ENCODE data around the gene EFS.
A peak's percentile ranks its signal among the peaks of the same experiment; 100 is the strongest.

The EFS gene

DNA sequence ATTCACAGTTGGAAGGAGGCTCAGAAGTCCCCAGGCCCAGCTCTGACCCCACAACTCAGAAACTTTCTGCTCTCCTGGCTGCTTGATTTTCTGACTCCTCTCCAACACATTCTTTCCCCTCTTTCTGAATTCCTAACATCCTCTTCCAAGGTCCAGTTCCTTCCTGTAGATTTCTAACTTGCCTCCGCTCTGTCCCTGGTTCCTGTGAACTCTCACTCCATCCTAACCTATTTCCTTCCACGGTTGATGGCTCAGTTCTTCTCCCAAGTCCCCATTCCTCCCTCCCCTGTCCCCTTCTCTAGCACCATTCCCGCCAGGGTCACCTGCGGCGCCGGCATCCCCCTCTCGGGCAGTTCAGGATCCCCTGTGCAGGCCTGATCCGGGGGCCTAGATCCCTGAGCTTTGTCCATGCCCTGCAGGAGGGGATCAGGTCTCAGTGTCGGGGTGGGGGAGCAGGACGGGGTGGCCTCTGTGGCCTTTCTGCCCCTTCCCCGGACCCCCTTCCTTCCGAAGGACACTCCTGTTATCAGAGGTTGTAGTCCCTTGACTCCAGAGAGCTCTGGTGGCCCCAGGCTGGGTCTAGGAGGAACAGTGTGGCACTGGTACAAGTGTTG is 6.3 kb downstream of the EFS start:
- no peak for DNase-seq (ENCODE audit: low read depth in 2 of 2)

DNA sequence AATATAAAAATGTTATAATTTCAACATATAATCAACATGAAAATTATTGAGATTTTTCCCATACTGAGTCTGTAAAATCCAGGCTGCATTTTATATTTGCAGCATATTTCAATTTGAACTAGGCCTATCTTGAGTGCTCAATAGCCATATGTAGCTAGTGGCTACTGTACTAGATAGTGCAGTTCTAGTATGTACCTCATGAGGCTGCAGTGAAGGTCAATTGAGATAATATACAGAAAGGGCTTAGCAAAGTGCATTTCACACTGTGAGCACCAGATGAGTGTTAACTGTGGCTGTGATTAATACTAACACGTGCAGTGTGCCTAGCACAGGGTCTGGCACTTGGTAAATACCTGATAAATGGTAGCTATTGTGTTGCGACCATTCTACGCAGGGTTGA is 6.9 kb downstream of the EFS start:
- DNase-seq (ENCODE audit: low read depth in 2 of 2), result no peak

DNA sequence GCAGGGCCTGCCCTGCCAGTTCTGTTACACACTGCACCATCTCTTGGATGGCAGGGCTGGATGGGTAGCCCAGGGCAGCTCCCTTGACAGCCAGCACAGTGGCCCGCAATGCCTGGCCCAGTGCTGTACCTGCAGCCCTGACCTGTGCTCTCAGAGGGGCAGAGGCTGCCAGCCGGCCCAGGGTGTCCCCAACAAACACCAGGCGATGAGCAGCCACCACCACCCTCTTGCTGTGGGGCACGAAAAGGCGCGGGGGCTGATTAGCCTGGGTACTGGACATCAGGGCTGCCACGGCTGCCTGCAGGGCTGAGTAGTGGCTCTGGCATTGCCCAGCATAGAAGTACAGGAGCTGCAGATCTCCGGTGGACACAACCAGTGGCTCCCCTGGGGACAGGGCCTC is 7.7 kb downstream of the EFS start:
- no peak for DNase-seq (ENCODE audit: low read depth in 2 of 2)

DNA sequence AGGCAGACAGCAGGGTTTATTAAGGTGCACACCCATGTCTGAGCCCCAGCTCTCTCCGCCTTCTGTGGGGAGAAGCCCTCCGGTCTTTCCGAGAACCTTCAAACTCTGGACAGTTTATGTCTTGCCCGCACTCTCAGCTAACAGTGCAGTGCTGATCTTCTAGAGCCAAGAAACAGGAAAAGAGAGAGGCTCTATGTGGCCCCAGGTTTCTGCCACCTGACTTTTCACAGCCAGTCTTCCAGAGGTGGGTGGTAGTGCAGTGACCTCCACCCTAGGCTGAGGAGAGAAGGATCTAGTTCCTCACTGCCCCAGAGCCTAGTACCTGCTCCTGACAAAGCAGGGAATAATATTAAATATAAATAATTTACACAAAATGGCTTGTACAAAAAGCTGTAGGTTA is 8.3 kb downstream of the EFS start:
- DNase-seq (ENCODE audit: low read depth in 2 of 2), result no peak

DNA sequence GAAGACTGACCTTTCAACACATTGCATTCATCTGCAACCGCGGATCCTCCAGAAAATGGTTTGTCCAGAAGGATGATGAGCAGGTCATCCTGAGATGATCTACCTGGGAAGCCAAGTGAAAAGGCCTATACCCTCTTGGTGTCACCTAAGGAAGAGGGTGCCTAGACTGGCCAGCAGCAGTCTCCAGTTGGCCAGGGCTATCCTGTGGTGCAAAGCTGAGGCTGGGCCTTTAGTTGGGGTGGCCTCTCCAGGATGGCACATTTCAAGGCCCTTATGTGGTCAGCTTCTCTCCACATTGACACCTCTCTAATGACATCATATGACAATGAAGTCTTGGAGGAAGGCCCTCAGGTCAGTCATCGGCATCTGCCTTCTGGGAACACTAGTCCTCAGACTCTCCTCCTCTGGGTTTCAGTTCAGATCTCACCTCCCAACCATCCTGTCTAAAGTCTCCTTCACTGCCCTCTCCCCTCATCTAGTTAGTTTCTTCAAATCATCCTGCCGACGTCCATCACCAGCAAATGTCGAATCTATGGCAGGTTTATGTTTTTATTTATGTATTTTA is 9.0 kb downstream of the EFS start:
- no peak for DNase-seq (ENCODE audit: low read depth in 2 of 2)

DNA sequence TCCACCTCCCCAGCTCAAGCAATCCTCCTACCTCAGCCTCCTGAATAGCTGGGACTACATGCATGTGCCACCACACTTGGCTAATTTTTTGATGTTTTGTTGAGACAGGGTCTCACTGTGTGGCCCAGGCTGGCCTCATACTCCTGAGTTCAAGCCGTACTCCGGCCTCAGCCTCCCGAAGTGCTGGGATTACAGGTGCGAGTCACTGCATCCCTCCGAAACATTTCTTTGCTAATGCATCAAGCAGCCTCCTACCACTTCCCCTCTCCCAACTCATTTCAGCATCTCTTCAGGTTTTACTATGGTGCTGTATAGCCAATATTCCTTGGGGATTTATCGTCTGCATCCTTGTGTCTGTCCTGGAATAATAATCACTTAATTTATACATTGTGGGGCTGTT is 10.0 kb downstream of the EFS start:
- no peak for DNase-seq (ENCODE audit: low read depth in 2 of 2)

DNA sequence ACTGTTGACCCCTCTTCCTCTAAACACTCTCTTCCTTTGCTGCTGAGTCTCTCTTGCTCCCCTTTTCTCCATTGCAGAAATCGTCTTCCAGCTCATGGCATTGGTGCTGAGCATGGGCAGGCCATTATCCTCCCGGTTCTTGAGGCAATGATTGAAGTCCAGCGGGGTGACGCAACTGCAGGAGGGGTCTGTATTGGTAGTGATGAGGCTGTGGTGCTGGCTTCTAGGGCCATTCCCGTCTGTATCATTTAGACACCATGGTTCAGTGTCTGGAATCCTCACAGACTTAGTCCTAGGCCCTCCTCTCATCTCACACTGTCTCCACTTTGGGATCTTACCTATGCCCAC is 11.6 kb downstream of the EFS start:
- DNase-seq (ENCODE audit: low read depth in 2 of 2), result no peak

DNA sequence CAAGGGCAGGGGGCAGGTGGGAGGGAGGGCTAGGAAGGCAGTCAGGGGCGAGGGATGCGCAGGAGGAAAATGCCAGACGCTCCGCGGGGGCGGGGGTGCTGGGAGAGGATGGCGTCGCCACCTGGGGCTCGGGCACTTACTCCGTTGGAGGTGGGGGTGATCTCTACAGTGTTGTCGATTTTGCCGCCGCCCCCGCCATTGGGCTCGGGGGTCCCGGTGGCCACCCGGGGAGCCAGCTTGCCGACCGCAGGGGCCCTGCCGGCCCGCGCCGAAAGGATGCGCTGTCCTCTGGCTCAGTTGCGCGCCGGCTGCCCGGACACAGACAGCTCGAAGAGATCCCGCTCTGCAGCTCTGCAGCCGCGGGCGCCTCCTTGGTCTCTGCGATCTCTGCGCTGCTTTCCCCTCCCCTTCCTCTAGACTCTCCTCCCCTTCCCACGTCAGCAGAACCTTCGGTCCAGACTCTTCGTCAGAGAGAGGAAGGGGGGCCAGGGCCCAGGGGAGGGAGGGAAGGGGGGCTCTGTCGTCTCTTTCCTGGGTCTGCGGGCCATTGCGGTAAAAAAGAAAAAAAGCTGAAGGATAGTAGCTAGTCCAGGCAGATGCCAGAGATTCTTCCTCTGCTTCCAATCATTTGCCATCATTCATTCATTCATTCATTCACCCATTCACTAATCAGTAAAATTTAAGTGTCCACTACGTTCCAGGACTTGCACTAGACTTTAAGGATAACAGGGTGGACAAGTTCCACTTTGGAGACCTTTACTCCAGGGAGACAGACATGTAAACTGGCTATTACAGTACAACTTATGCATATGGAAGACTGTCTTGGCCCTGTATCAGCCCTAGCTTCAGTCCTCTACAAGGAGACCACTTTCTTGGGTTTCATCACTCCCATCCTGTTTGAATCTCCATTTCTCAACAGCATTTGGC is 12.2 kb downstream of the EFS start, which contains the start of gene SLC22A17:
TSS of gene SLC22A17 (minus strand) at position 382 of the 927 bp plus-strand sequence.
- DNase-seq (ENCODE audit: low read depth in 2 of 2), result peak; percentile 82 to 84

DNA sequence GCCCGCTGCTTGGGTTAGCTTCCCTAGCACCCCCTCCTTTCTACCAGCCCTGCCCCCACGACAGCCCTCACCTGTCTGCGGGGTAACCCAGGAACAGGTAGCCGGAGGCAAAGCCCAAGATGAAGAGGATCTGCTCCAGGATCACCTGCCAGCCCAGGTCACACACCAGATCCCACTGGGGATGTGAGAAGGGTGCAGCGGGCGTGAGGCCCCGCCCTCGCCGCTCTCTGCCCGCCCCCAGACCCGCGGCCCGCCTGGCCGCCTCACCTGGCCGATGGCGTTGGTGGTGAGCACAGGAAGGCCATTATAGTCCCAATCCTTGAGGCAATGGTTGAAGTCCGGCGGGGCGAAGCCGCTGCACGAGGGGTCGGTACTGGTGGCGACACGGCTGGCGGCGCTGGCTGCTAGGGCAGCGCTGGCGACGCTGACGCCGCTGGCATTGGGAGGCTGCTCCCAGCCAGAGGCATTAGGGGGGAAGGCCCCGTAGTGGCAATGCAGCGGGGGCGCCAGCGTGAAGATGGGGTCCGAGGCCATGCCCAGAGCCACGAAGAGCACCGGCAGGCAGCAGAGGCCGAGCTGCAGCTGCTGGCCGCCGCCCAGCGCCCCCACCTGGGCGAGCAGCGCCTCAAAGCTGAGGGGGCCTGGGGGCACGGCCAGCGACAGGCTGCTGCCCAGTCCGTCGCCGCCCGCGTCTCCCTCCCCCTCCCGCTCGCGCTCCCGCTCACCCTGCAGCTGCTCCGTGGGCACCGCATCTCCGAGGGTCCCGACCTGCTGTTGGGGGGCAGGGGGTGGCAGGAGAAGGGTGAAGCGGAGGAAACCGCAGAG is 13.1 kb downstream of the EFS start:
- no peak for DNase-seq (ENCODE audit: low read depth in 2 of 2)

DNA sequence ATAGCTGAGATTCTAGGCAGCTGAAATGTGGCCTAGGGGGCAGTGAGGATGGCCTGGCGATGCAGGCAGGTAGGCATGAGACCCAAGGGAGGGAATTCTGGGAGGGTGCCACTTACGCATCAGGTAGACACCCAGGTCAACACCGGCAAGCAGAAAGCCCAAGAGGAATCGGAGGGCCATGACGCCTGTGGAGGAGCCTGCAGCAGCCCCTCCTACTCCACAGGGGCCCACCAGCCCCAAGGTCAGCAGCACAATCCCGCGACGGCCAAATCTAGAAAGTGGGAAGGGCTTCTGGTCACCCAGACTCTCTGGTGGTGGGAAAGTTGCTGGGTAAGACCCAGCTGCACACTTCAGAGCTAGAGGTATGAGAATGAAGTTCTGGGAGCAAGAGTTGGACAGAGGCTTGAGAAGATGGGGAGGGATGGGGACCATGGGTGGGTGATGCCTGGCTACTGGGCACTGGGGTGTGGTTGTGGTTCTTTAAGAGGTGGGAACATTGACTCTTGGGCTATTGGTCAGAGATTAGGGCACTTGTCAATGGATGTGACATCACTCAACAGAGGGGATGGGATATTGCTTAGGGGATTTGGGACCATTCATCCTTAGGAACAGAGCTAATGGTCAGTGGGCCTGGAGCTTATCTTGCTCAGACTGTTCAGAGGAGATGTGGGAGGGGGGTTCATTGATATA is 15.7 kb downstream of the EFS start:
- DNase-seq (ENCODE audit: low read depth in 2 of 2), result no peak

DNA sequence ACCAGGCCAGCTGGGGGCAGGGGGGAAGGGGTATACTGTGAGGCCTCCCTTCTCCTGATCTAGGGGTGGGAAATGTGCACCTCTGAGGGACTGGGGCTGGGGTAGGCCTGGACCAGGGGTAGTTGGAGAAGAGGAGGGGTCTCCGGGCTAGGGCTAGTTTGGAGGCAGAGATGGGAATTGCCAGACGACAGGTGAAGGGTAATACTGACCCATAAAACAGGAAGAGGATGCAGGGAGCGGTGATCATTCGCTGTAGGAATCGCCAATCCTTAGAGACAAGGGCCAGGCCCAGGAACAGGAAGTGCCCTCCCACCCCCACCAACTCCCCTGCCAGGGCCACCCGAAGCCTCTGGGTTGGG is 16.7 kb downstream of the EFS start:
- DNase-seq (ENCODE audit: low read depth in 2 of 2), result no peak

DNA sequence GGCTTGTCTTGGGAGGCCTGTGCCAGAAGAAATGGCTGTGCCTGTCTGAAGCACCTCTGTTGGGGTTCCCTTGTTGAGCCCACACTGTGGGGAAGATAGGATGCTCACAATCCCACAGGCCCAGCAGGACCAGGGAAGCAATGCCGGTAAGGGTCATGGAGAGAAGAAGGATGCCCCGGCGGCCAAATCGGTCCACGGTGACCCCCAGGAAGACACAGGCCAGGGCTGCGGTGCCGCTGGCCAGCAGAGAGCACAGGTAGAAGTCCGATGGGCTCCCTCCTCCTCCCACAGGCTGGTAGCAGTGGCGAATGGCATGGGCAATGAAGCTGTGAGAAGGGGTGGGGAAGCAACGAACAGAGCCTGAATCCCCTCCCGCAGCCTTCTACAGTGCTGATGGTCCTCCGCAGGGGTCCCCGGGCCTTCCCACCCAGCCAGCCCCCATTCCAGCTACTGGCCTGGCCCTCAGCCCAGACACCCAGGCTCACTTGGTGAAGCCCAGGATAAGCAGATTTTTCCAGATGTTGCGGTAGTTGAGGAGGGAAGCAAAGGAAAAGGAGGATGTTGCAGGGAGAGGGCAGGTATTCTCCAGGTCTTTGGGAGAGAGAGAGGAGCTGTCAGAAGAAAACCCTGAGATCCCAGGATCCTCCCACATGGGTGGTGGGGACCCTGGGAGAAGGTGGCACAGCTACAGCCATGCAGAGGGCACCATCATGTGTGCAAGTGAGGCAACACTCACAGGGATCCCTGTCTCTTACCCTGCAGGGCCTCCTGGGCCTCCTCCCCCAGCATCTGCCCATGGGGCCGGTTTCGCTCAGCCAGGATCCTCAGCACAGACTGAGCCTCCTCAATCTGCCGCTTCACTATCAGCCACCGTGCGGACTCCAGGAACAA is 17.3 kb downstream of the EFS start:
- no peak for DNase-seq (ENCODE audit: low read depth in 2 of 2)

DNA sequence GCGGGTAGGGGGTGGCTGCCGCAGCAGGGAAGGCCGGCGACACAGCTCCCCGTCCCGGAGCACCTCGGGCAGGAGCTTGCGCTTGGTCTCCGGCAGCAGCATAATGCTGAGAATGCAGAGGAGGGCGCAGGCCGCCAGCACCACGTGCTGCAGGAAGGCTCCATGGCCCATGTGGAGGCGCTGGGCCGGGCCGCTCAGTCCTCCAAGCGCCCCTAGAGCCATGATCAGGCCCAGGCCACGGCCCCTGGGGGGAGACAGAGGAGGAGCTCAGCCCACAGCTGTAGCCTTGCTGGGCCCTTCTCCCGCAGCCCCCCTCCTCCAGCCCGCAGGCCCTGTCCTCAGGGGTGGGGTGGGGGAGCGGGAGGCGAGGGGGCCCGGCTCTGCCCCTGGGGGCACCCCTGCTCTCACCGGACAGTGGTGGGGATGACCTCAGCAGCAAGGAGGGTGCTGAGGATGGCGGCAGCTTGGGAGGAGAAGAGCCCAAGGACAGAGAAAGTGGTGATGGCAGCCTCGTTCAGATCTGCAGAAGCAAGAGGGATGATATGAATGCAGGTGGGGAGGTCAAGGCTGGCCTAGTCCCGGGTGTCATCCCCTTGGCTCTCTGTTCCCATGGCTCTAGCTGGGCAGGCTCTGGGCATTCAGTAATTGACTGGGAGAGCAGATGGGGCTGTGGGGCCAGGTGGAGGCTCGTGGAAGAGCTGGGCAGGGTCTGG is 18.1 kb downstream of the EFS start:
- DNase-seq (ENCODE audit: low read depth in 2 of 2), result no peak

DNA sequence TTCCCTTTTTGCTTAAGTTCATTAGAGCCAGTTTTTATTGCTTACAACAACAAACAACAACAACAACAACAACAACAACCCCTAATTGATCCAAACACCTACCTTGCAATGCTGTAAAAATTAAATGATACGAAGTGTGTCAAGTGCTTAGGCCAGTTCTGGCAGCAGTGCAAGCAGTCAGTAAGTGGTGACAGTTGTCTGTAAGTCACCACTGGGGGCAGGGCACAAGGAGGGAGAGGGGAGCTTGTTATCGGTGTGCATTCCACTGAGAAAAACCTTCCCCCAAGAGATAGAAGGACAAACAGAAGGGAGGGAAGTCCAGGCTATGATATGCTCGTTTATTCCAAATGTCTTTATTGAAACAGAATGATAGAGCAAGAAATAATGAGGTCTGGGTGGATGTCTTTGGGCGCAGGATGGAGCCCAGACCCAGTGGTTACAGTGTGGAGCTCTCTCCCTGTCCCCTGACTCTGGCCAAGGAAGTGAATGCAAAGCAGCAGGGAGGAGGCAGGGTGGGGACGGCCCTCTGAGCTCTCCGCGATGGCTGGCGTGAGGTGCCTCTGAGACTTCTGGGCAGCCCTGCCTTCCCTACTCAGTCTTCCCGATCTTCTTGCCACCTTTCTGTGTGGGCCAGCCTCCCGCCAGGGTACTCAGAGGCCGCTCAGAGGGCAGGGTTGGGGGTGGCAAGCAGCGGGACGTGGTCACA is 18.8 kb downstream of the EFS start:
- DNase-seq (ENCODE audit: low read depth in 2 of 2), result no peak

DNA sequence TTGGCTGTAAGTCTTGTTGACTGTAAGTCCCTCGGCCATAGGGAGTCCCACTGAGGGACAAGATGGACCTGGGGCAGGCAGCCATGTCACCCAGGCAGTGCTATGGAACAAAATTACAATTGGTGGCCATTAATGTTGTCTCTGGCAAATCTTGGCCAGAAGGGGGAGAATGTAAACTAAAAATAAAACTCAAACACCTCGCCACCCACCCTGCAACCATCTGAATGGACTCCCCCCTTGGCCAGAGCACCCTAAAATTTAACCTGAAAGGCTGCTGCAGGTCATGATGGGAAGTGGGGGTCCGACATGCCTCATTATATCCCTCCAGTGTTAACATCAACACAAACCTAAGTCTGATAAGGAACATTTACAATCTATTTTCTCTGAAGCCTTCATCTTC is 20.5 kb downstream of the EFS start:
- DNase-seq (ENCODE audit: low read depth in 2 of 2), result no peak

DNA sequence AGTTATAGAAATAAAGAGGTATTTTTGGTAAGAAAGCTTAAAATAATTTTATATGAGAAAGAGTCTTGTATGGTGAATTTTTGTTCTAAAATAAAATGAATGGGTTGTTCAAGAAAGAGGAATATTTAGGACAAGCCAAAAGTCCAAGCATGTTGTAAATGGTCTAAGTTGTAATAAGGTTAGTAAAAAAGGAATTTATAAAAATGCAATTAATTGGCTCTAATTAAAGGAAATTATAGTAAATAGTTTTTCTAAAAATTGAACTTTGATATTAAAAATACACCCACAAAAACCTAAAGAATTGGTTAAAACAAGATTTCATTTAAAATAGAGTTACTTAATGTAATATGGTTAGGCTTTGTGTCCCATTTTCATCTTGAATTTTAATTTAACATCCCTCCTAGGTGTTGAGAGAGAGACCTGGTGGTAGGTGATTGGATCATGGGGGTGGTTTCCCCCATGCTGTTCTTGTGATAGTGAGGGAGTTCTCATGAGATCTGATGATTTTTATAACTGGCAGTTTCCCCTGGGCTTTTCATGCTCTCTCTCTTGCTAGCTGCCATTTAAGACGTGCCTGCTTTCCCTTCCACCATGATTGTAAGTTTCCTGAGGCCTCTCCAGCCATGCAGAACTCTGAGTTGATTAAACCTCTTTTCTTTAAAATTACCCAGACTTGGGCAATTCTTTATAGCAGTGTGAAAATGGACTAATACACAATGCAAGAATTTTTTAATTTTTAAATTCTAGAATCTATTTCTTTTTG is 25.3 kb downstream of the EFS start:
- DNase-seq (ENCODE audit: low read depth in 2 of 2), result no peak

DNA sequence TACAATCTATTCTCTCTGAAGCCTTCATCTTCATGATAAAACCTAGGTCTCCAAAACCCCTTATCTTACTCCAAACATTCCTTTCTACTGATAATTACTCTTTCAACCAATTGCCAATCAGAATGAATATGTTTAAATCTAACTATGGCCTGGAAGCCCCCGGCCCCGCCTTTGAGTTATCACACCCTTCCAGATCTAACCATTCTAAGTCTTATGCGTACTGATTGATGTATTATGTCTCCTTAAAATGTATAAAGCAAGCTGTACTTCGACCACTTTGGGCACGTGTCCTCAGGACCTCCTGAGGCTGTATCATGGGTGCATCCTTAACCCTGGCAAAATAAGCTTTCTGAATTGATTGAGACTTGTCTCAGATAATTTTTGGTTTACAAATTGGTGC is 29.3 kb downstream of the EFS start:
- DNase-seq (ENCODE audit: low read depth in 2 of 2), result no peak

DNA sequence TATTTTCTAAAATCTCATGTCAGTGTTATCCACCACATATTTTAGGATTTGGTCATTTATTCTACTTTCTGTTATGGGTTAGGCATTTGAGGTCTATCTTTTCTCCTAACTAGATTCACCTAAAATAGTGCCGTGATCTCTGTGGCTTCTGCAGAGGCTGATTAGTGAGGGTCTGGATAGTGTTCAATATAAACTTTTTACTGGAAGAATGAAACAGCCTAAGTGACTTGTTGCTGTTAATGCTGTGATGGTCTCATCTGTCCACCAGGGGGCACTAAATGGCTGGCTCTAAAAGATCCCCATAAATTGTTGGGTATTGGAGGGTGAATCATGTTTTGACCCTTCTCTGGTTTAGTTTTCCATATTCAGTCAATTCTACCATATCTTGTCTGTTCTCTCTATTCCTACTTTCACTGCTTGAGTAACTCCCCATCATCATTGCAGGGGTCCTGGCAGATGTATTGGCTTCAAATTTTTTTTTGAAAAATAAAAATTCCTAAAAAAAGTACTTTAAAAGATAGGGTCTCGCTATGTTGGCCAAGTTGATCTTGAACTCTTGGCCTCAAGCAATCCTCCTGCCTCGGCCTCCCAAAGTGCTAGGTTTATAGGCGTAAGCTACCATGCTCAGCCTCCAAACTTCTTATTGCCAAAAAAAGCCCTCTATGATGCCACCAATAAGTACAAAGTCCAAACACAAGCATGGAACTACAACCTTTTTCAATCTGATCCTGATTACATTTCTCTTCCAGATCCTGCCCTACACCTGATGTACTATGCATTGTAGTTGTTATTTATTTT is 36.8 kb downstream of the EFS start:
- DNase-seq (ENCODE audit: low read depth in 2 of 2), result peak; percentile 51 to 59

Data from fibroblast of skin of left quadriceps (primary cell).